ENCODE data around the gene CNPY2. TPM values are rescaled to one million over a fixed set of nuclear protein-coding genes. Genes with fewer than 3 reads are reported as not detected.
"Not testable (repeated sequence)": the region's sequence is repeated elsewhere in the genome, so short reads cannot be mapped to it uniquely, and the experiment has no call there.

The CNPY2 gene
- polyA plus RNA-seq, 3 donors, result 86.3 to 99.0 (median 95.9) TPM

DNA sequence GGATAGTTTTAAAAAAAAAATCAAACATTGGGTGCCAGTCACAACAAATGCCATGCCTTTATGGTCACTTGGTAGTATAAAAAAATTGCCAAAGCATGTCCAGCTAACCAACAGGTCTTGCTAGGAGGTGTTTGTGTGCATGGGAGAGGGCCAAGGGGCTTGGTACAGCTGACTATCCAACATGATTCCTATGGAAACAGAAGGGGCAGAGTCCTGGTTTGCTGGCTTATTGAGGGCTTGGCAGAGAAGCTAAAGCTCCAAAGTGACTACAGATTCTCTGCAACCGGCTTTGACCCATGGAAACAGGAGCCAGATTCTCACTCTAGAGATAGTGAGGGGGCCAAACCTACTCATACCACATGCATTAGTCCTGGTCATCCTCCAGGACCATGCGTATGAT is 43.3 kb downstream of the CNPY2 start:
- WGBS, 3 donors, result 80 to 91% (median 86%) methylated on average over 2 of the region's 2 CpGs
- H3K27ac ChIP-seq (ENCODE audit: low read depth, low read length), result not testable (repeated sequence)

DNA sequence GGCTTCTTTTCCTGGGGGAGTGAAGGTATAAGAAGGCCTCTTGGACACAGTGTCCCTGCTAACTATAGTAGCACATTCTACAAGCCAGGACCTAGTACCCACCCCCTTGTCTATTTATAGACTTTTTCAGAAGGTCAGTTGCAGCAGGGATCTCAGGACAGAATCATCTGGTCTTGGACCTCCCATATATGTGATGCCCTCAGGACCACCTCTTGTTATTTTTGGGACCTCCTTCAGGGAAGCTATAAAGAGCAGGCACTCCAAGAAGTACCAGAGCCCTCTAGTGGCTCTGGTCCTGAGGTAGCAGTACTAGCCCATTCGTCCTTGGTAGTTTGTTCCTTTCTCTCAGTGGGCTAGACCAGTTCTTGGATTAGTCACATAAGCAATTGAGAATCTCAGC is 44.8 kb downstream of the CNPY2 start:
- WGBS, 3 donors, result 7 to 26% (median 19%) methylated on average over 1 of the region's 1 CpG
- H3K27ac ChIP-seq (ENCODE audit: low read depth, low read length), result no peak overlapping the region

DNA sequence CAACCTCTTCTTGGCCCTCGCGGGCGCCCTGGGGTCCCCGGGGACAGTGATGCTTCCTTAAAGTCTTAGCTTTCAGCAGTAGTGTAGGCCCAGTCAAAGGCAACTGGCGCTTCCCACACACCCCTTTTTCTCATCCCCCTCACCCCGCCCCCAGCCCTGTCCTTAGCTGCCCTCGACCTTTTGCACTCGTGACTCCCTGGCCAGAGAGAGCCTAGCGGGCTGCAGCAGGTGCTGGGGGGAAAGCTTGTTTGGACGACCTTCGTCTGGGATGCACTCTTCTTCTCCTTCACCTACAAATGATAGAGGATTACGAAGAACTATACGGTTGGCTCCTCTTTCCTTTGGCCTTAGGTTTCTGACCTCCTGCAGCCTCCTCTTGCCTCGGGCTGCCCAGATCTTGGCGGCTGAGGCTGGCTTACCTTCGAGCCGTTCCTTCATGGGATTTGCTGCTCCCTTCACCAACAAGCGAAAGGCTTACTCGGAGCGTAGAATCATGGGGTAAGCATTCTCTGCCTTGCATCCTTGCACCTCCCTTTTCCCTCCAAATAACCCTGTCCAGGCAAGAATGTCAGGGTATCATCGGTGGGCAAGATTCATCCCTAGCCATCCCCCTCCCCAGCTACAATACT is 48.2 kb downstream of the CNPY2 start:
- 18 to 28% (median 26%) methylated on average over 21 of the region's 21 CpGs for WGBS, 3 donors
- no peak overlapping the region for H3K27ac ChIP-seq (ENCODE audit: low read depth, low read length)

DNA sequence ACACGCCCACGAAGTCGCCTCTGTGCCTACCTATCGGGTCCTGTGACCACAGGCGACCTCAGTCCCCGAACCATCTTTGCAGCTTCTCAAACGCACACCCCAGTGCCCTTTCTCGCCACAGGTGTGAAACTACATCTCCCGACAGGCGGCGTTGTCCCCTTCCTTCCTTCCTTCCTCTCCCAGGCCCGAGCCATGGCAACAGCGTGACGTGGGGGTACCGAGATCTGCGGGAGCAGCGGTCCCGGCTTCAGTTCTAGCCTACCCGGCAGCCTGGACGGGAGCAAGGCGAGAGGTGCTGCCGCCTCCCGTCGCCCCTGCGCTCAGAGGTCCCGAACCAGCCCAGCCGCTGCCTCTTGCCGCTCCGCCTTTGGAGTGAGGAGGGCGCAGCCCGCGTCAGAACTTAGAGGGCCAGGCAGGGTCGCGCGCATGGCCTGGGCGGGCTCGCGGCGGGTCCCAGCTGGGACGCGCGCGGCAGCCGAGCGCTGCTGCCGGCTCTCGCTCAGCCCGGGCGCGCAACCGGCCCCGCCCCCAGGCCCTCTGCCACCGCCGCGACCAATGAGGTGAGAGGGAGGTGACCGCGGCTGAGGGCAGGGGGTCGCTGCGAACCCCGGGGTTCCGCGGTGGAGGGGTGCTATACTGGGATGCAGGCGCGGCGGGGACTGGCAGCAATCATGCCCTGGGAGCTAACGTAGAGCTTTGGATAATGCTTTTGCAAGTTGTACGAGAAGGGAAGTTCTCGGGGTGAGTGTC is 48.9 kb downstream of the CNPY2 start, which contains the start of gene COQ10A:
Gene COQ10A (plus strand): TSS at position 250 of the 750 bp plus-strand sequence. CDS start 177 bp downstream, at position 427.
- 0 to 1% (median 0%) methylated on average over 47 to 68 of the region's 68 CpGs for WGBS, 3 donors
- no peak within 1 kb of the TSS for H3K27ac ChIP-seq (ENCODE audit: low read depth, low read length)

DNA sequence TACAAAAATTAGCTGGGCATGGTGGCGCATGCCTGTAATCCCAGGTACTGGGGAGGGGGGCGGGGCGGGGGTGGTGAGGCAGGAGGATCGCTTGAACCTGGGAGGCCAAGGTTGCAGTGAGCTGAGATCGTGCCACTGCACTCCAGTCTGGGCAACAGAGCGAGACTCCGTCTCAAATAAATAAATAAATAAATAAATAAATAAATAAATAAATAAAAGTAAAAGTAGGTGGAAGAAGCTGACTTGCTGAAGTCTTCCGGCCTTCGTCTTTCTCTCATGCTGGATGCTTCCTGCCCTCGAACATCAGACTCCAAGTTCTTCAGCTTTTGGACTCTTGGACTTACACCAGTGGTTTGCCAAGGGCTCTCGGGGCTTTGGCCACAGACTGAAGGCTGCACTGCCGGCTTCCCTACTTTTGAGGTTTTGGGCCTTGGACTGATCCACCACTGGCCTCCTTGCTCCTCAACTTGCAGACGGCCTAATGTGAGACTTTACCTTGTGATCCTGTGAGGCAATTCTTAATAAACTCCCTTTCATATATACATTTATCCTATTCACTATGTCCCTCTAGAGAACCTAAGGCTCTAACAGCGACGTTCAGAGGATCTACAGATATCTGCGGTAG is 49.6 kb downstream of the CNPY2 start:
- not testable (repeated sequence) for H3K27ac ChIP-seq (ENCODE audit: low read depth, low read length)
- WGBS, 3 donors, result 48 to 56% (median 56%) methylated on average over 16 of the region's 16 CpGs

DNA sequence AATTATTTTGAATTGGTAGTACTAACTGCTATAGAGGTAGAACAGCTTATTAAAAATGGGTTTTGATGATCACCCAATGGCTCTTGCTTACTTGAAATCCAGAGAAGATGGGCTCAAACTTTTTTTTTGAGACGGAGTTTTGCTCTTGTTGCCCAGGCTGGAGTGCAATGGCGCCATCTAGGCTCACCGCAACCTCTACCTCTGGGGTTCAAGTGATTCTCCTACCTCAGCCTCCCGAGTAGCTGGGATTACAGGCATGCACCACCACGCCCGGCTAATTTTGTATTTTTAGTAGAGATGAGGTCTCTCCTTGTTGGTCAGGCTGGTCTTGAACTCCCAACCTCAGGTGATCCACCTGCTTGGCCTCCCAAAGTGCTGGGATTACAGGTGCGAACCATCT is 52.8 kb downstream of the CNPY2 start:
- 88 to 94% (median 89%) methylated on average over 7 of the region's 7 CpGs for WGBS, 3 donors
- H3K27ac ChIP-seq (ENCODE audit: low read depth, low read length), result not testable (repeated sequence)

DNA sequence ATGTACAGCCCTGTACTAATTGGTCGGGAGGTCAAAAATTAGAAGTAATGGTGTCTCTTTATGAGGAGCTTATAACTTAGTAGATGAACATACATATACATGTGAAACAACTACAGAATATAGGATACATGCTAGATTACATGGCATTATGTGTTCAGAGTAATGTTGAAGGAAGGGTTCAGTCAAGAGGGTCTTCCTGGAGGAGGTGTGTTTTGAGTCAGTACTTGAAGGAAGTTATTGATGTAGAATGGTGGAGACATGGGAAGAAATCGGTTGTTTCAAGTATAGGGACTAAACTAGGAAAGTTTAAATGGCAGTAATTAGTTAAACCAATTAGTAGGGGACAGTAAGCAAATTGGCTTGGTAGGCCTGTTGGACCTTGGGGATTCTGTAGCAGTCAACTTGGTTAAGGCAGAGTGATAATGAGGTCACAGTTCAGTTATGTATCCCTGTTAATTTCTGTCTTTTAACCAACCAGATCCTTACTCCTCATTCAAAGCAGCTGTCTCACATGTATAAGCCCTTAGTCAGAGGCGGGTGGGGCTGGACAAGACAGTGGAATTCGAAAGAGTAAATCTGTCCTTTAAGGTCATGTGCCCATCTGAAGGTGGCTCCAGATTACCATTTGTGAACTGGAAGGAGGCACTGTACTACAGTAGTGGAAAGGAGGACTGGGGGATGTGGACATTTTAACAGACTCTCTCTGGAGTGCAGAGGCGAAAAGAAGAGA is 54.1 kb downstream of the CNPY2 start:
- WGBS, 3 donors, result 84 to 87% (median 84%) methylated on average over 5 of the region's 5 CpGs
- H3K27ac ChIP-seq (ENCODE audit: low read depth, low read length), result no peak overlapping the region

DNA sequence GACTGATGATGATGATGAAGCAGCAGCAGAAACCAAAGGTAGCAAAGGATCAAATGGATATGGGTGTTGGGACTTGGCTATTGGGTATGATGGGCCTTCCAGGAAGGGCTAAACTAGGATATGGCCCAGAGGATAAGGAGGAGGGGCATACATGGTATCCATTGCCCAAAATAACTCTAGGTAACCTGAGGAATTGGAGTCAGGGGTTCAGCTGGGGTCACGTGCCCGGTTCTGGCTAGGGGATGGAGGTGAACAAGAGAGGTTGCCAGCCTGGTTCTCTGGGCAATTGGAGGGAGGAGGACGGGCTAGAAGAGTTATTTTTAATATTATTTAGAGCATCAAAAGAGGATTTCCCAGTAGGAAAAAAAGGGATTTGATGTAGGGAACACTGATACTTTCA is 54.9 kb downstream of the CNPY2 start:
- H3K27ac ChIP-seq (ENCODE audit: low read depth, low read length), result no peak overlapping the region
- 87 to 92% (median 91%) methylated on average over 3 of the region's 3 CpGs for WGBS, 3 donors

DNA sequence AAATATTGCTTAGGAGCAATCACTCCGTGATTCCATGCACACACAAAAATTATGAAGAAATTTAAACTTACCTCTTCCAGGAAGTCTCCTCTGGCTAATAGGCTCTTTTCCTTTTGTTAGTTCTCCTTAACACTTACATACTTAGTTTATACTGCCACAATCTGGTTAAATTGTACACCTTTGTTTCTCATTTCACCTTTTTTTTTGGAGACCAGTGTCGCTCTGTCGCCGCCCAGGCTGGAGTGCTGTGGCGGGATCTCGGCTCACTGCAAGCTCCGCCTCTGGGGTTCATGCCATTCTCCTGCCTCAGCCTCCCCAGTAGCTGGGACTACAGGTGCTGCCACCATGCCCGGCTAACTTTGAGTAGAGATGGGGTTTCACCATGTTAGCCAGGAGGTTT is 55.4 kb downstream of the CNPY2 start:
- 87 to 95% (median 95%) methylated on average over 8 of the region's 8 CpGs for WGBS, 3 donors
- no peak overlapping the region for H3K27ac ChIP-seq (ENCODE audit: low read depth, low read length)

Other genes with a start within 250 kb of the CNPY2 start
- gene ERBB3, start 235.8 kb downstream of the CNPY2 start, polyA plus RNA-seq, result 10 to 100 TPM in 1 of 3 donors, 1 to 10 TPM in 2; 2.0 to 28.8 (median 4.5) TPM
- gene PA2G4, start 211.4 kb downstream of the CNPY2 start, polyA plus RNA-seq, result 100 to 1,000 TPM in 1 of 3 donors, 10 to 100 TPM in 2; 75.9 to 138 (median 83.2) TPM
- 1,000 to 10,000 TPM; 6,348 to 7,135 (median 6,380) TPM for gene RPL41, start 199.4 kb downstream of the CNPY2 start, polyA plus RNA-seq
- 1 to 10 TPM; 1.6 to 2.4 (median 1.9) TPM for gene ZC3H10, start 197.7 kb downstream of the CNPY2 start, polyA plus RNA-seq
- 100 to 1,000 TPM in 1 of 3 donors, 10 to 100 TPM in 2; 61.4 to 304 (median 94.5) TPM for gene ESYT1, start 187.7 kb downstream of the CNPY2 start, polyA plus RNA-seq
- gene MYL6B, start 163.4 kb downstream of the CNPY2 start, polyA plus RNA-seq, result 10 to 100 TPM; 15.5 to 88.5 (median 48.0) TPM
- gene MYL6, start 157.6 kb downstream of the CNPY2 start, polyA plus RNA-seq, result 1,000 to 10,000 TPM; 1,303 to 4,064 (median 3,695) TPM
- 10 to 100 TPM; 21.4 to 53.8 (median 48.7) TPM for gene SMARCC2, start 126.5 kb downstream of the CNPY2 start, polyA plus RNA-seq
- gene RNF41, start 94.1 kb downstream of the CNPY2 start, polyA plus RNA-seq, result 10 to 100 TPM; 15.3 to 51.7 (median 26.7) TPM
- gene NABP2, start 91.6 kb downstream of the CNPY2 start, polyA plus RNA-seq, result 10 to 100 TPM; 20.9 to 22.3 (median 21.3) TPM
- gene SLC39A5, start 85.9 kb downstream of the CNPY2 start, polyA plus RNA-seq, result 100 to 1,000 TPM in 1 of 3 donors, 1 to 10 TPM in 1, under 1 TPM in 1; 0.31 to 209 (median 1.0) TPM
- gene ANKRD52, start 57.6 kb downstream of the CNPY2 start, polyA plus RNA-seq, result 1 to 10 TPM; 5.6 to 9.9 (median 9.7) TPM
- gene COQ10A, start 49.0 kb downstream of the CNPY2 start, polyA plus RNA-seq, result 10 to 100 TPM in 2 of 3 donors, 1 to 10 TPM in 1; 8.5 to 11.6 (median 11.1) TPM
- gene CS, start 15.7 kb downstream of the CNPY2 start, polyA plus RNA-seq, result 100 to 1,000 TPM in 1 of 3 donors, 10 to 100 TPM in 2; 82.8 to 289 (median 83.0) TPM
- gene PAN2, start 18.0 kb upstream of the CNPY2 start, polyA plus RNA-seq, result 10 to 100 TPM; 16.8 to 33.7 (median 29.8) TPM
- gene IL23A, start 22.9 kb upstream of the CNPY2 start, polyA plus RNA-seq, result 1 to 10 TPM in 1 of 3 donors, under 1 TPM in 1, not detected in 1; 0.62 to 3.1 TPM
- 10 to 100 TPM; 32.5 to 58.4 (median 56.5) TPM for gene STAT2, start 44.1 kb upstream of the CNPY2 start, polyA plus RNA-seq
- under 1 TPM in 1 of 3 donors, not detected in 2; 0.03 TPM for gene APOF, start 46.9 kb upstream of the CNPY2 start, polyA plus RNA-seq
- 1 to 10 TPM; 3.9 to 5.0 (median 4.7) TPM for gene TIMELESS, start 133.4 kb upstream of the CNPY2 start, polyA plus RNA-seq
- gene MIP, start 138.7 kb upstream of the CNPY2 start, polyA plus RNA-seq, result under 1 TPM in 1 of 3 donors, not detected in 2; 0.16 TPM
- 1 to 10 TPM; 2.0 to 2.5 (median 2.3) TPM for gene SPRYD4, start 152.6 kb upstream of the CNPY2 start, polyA plus RNA-seq
- 10 to 100 TPM in 1 of 3 donors, under 1 TPM in 2; 0.34 to 61.5 (median 0.71) TPM for gene GLS2, start 172.2 kb upstream of the CNPY2 start, polyA plus RNA-seq
- 10 to 100 TPM in 2 of 3 donors, 1 to 10 TPM in 1; 3.3 to 24.4 (median 12.6) TPM for gene RBMS2, start 205.8 kb upstream of the CNPY2 start, polyA plus RNA-seq